Breast epithelium (tissue), 4 donors: ENCODE results near the gene MLLT10. TPM values are rescaled to one million over a fixed set of nuclear protein-coding genes. Genes with fewer than 3 reads are reported as not detected.

Experiments used
- DNase-seq, 2 donors: peaks; one replicate each; pipeline ENCODE4 v3.0.0-alpha.2; 2019; ENCODE audit warnings: low spot score in 2 of 2
- H3K27ac ChIP-seq, 2 donors: fragments of 200-600 bp; sonication (generic) in 1 of 2; one replicate each; pipeline ENCODE4 v1.5.1; 2016 to 2019; ENCODE audit warnings: mild to moderate bottlenecking in 1 of 2
- H3K27me3 ChIP-seq, 2 donors: fragments of 200-600 bp; sonication (generic) in 1 of 2; one replicate each; pipeline versions ENCODE4 v1.5.1 to v1.6.0; 2017 to 2019; ENCODE audit warnings: control low read depth in 1 of 2, mild to moderate bottlenecking in 1 of 2
- H3K36me3 ChIP-seq: fragments of 200-600 bp; one replicate; pipeline ENCODE4 v1.5.1; 2019
- H3K4me1 ChIP-seq, 2 donors: fragments of 200-600 bp; sonication (generic); one replicate each; pipeline ENCODE4 v1.5.1; 2016 to 2019; ENCODE audit warnings: control low read depth in 1 of 2
- H3K4me3 ChIP-seq, 3 donors: fragments of 200-600 bp; sonication (generic); 1 replicate in 2 of 3; 2 replicates in 1 of 3; pipeline ENCODE4 v1.5.1; 2016 to 2019; ENCODE audit warnings: mild to moderate bottlenecking in 3 of 3, moderate library complexity in 2 of 3
- H3K9me3 ChIP-seq, 2 donors: fragments of 200-600 bp; sonication (generic) in 1 of 2; one replicate each; pipeline ENCODE4 v1.5.1; 2016 to 2019; ENCODE audit warnings: control low read depth in 1 of 2
- CTCF ChIP-seq, 3 donors: fragments of 450-650 bp; IDR thresholded peaks; one replicate each; pipeline ENCODE4 v1.5.1; 2016 to 2017; ENCODE audit warnings: antibody characterized with exemption in 3 of 3, mild to moderate bottlenecking in 3 of 3, moderate library complexity in 3 of 3
- POLR2A ChIP-seq: fragments of 450-650 bp; IDR thresholded peaks from one replicate; pipeline ENCODE4 v1.6.1; 2016; ENCODE audit warnings: antibody characterized with exemption, mild to moderate bottlenecking, moderate library complexity
- POLR2AphosphoS5 ChIP-seq, 3 donors: sonication (generic); formaldehyde crosslinking; IDR thresholded peaks; one replicate each; pipeline ENCODE4 v1.6.1; 2017; ENCODE audit warnings: antibody characterized with exemption in 3 of 3
- intact Hi-C: fragments of 100-400 bp; cut with DNase I; formaldehyde crosslinking; loops from one replicate; pipeline ENCODE4 v1.15.1; 2023; ENCODE audit warnings: low total_unique reads
- total RNA-seq, 3 donors: library from RNA; depleted of rRNA; stranded (reverse); fragments of >200 nt; gene quantifications; one replicate each; pipeline ENCODE4 v1.1.0, GENCODE V29; 2016

The MLLT10 gene
- total RNA-seq, 3 donors from 2014 or later: 45.6 to 74.6 (median 58.0) TPM

GRCh38 chr10:21726601-21727225, 192.7 kb downstream of the MLLT10 start:
- H3K36me3 ChIP-seq: no peaks in the 10 kb centered on the region
- no peak overlapping the region for H3K4me3 ChIP-seq
- no peaks in the 10 kb centered on the region for H3K27me3 ChIP-seq
- intact Hi-C loops: no loop called here
- no peaks in the 10 kb centered on the region for H3K9me3 ChIP-seq
- peaks cover 0 to 10% of the 10 kb centered on the region in 2 donors for H3K4me1 ChIP-seq
- no peak for DNase-seq
- TF ChIP-seq POLR2A: no peak
- no peak for TF ChIP-seq CTCF (IDR thresholded peaks at IDR 0.05)
- H3K27ac ChIP-seq: no peak overlapping the region

- intact Hi-C loops: no loop called here
- no peak for DNase-seq
- H3K4me1 ChIP-seq: peaks cover 0 to 10% of the 10 kb centered on the region in 2 donors
- H3K27me3 ChIP-seq: no peaks in the 10 kb centered on the region
- TF ChIP-seq POLR2AphosphoS5 (IDR thresholded peaks at IDR 0.05) (no peak), CTCF (IDR thresholded peaks at IDR 0.05) (no peak), POLR2A (no peak)
- H3K36me3 ChIP-seq: no peaks in the 10 kb centered on the region
- no peak overlapping the region for H3K4me3 ChIP-seq
- no peak overlapping the region for H3K27ac ChIP-seq
- no peaks in the 10 kb centered on the region for H3K9me3 ChIP-seq
Measured at GRCh38 chr10:21727452-21728168, 193.6 kb downstream of the MLLT10 start.

GRCh38 chr10:21728618-21729017, 194.6 kb downstream of the MLLT10 start:
- intact Hi-C loops: no loop called here

GRCh38 chr10:21732067-21732772, 198.2 kb downstream of the MLLT10 start:
- peaks cover 7% of the 10 kb centered on the region for H3K36me3 ChIP-seq
- no peaks in the 10 kb centered on the region for H3K9me3 ChIP-seq
- intact Hi-C loops: no loop called here
- H3K27ac ChIP-seq: no peak overlapping the region
- no peaks in the 10 kb centered on the region for H3K4me1 ChIP-seq
- no peak overlapping the region for H3K4me3 ChIP-seq
- TF ChIP-seq POLR2AphosphoS5 (IDR thresholded peaks at IDR 0.05): peak in 1 of 3 donors; percentile 50
- no peak for TF ChIP-seq POLR2A
- peak in 2 of 3 donors; percentile 17 to 51 for TF ChIP-seq CTCF (IDR thresholded peaks at IDR 0.05)
- DNase-seq: no peak
- H3K27me3 ChIP-seq: no peaks in the 10 kb centered on the region

More at GRCh38 chr10:21728618-21729017, 194.6 kb downstream of the MLLT10 start:
- Histone ChIP-seq H3K27me3 (no peaks in the 10 kb centered on the region), H3K36me3 (no peaks in the 10 kb centered on the region), H3K4me3 (no peak overlapping the region), H3K9me3 (no peaks in the 10 kb centered on the region), H3K27ac (no peak overlapping the region), H3K4me1 (peaks cover 0 to 10% of the 10 kb centered on the region in 2 donors)
- DNase-seq: no peak
- TF ChIP-seq POLR2AphosphoS5 (IDR thresholded peaks at IDR 0.05): no peak
- TF ChIP-seq CTCF (IDR thresholded peaks at IDR 0.05): no peak
- no peak for TF ChIP-seq POLR2A

- H3K4me3 ChIP-seq: no peak overlapping the region
- no peaks in the 10 kb centered on the region for H3K27me3 ChIP-seq
- intact Hi-C loops: no loop called here
- no peaks in the 10 kb centered on the region for H3K4me1 ChIP-seq
- no peak for TF ChIP-seq POLR2AphosphoS5 (IDR thresholded peaks at IDR 0.05)
- no peak for TF ChIP-seq POLR2A
- TF ChIP-seq CTCF (IDR thresholded peaks at IDR 0.05): no peak
- H3K9me3 ChIP-seq: no peaks in the 10 kb centered on the region
- no peak overlapping the region for H3K27ac ChIP-seq
- peaks cover 7% of the 10 kb centered on the region for H3K36me3 ChIP-seq
- DNase-seq: no peak
Measured at GRCh38 chr10:21733710-21734109, 199.7 kb downstream of the MLLT10 start.
